ENCODE measurements around the gene MAML3. TPM values are rescaled to one million over a fixed set of nuclear protein-coding genes. Genes with fewer than 3 reads are reported as not detected.

Gene MAML3
- total RNA-seq, 4 donors from 2014 or later, result 18.2 to 42.7 (median 28.6) TPM

- no peak overlapping the region for H3K27ac ChIP-seq
- no peak for DNase-seq (ENCODE audit: low spot score in 2 of 2)
- H3K27me3 ChIP-seq, result no peaks in the 10 kb centered on the region
- H3K36me3 ChIP-seq, result no peaks in the 10 kb centered on the region
- TF ChIP-seq EP300 (IDR thresholded peaks at IDR 0.05) (no peak), POLR2AphosphoS5 (IDR thresholded peaks at IDR 0.05) (no peak), POLR2A (IDR thresholded peaks at IDR 0.05) (no peak)
- TF ChIP-seq, protein P1, sequence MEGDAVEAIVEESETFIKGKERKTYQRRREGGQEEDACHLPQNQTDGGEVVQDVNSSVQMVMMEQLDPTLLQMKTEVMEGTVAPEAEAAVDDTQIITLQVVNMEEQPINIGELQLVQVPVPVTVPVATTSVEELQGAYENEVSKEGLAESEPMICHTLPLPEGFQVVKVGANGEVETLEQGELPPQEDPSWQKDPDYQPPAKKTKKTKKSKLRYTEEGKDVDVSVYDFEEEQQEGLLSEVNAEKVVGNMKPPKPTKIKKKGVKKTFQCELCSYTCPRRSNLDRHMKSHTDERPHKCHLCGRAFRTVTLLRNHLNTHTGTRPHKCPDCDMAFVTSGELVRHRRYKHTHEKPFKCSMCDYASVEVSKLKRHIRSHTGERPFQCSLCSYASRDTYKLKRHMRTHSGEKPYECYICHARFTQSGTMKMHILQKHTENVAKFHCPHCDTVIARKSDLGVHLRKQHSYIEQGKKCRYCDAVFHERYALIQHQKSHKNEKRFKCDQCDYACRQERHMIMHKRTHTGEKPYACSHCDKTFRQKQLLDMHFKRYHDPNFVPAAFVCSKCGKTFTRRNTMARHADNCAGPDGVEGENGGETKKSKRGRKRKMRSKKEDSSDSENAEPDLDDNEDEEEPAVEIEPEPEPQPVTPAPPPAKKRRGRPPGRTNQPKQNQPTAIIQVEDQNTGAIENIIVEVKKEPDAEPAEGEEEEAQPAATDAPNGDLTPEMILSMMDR (IDR thresholded peaks at IDR 0.05), result no peak
- H3K9me3 ChIP-seq, result no peaks in the 10 kb centered on the region
- H3K4me1 ChIP-seq, result no peaks in the 10 kb centered on the region
- 87% methylated on average over 3 of the region's 3 CpGs for WGBS
- H3K4me3 ChIP-seq, result no peak overlapping the region
These were observed 32.3 kb downstream of the MAML3 start for GRCh38 chr4:140121646-140122045.

- no peak for TF ChIP-seq POLR2A (IDR thresholded peaks at IDR 0.05)
- TF ChIP-seq, protein P1 (IDR thresholded peaks at IDR 0.05), result no peak
- TF ChIP-seq EP300 (IDR thresholded peaks at IDR 0.05), result no peak
- TF ChIP-seq POLR2AphosphoS5 (IDR thresholded peaks at IDR 0.05), result no peak
- no peaks in the 10 kb centered on the region for H3K27me3 ChIP-seq
- no peak for DNase-seq (ENCODE audit: low spot score in 2 of 2)
- H3K27ac ChIP-seq, result no peak overlapping the region
- H3K4me1 ChIP-seq, result no peaks in the 10 kb centered on the region
- H3K9me3 ChIP-seq, result no peaks in the 10 kb centered on the region
- H3K4me3 ChIP-seq, result no peak overlapping the region
- WGBS, result 94% methylated on average over 4 of the region's 4 CpGs
- H3K36me3 ChIP-seq, result no peaks in the 10 kb centered on the region
These were observed 34.9 kb downstream of the MAML3 start for GRCh38 chr4:140118931-140119640.

GRCh38 chr4:140117947-140118346, 36.0 kb downstream of the MAML3 start:
- Histone ChIP-seq H3K27me3 (no peaks in the 10 kb centered on the region), H3K36me3 (no peaks in the 10 kb centered on the region), H3K9me3 (no peaks in the 10 kb centered on the region), H3K27ac (no peak overlapping the region), H3K4me1 (no peaks in the 10 kb centered on the region), H3K4me3 (no peak overlapping the region)
- no peak for DNase-seq (ENCODE audit: low spot score in 2 of 2)
- 92% methylated on average over 5 of the region's 5 CpGs for WGBS
- no peak for TF ChIP-seq EP300 (IDR thresholded peaks at IDR 0.05)
- no peak for TF ChIP-seq POLR2A (IDR thresholded peaks at IDR 0.05)
- TF ChIP-seq, protein P1 (IDR thresholded peaks at IDR 0.05), result no peak
- no peak for TF ChIP-seq POLR2AphosphoS5 (IDR thresholded peaks at IDR 0.05)

DNA sequence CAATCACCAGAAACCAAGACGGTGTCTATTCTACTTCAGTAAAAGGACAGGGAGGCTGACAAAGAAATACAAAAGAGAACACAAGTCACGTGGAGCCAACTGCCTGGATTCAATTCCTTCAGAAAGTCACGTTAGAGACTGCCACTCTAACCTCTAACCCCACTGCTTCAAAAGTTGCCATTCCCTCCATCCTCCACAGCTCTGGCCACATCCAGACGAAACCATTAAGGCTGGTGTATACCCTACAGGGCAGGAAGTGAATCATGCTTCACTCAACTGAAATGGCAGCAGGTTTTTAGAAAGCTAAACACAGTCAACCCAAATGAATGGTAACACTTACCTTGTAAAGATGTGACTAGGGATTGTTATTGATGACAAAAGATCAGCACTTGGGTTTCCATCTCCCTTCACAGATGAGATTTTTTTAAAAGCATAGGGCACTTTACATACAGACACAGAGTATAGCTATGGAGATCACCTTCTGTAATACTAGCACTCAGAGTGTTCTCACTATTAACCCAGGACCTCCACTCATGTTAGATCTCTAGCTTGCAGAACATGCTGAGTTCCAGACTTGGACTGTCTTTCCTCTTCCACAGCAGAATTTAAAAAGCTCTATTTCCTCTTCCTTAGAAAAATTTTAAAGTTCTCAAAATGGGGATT, 37.4 kb downstream of the MAML3 start:
- DNase-seq (ENCODE audit: low spot score in 2 of 2), result no peak
- H3K27ac ChIP-seq, result no peak overlapping the region
- no peak for TF ChIP-seq POLR2AphosphoS5 (IDR thresholded peaks at IDR 0.05)
- no peak for TF ChIP-seq POLR2A (IDR thresholded peaks at IDR 0.05)
- TF ChIP-seq, protein P1 (IDR thresholded peaks at IDR 0.05), result no peak
- no peak for TF ChIP-seq EP300 (IDR thresholded peaks at IDR 0.05)
- H3K27me3 ChIP-seq, result no peaks in the 10 kb centered on the region
- no peaks in the 10 kb centered on the region for H3K4me1 ChIP-seq
- WGBS, result 74% methylated on average over 4 of the region's 4 CpGs
- H3K9me3 ChIP-seq, result no peaks in the 10 kb centered on the region
- H3K36me3 ChIP-seq, result no peaks in the 10 kb centered on the region
- no peak overlapping the region for H3K4me3 ChIP-seq

- Histone ChIP-seq H3K9me3 (no peaks in the 10 kb centered on the region), H3K27ac (no peak overlapping the region), H3K4me1 (no peaks in the 10 kb centered on the region), H3K27me3 (no peaks in the 10 kb centered on the region), H3K4me3 (no peak overlapping the region), H3K36me3 (no peaks in the 10 kb centered on the region)
- no peak for DNase-seq (ENCODE audit: low spot score in 2 of 2)
- TF ChIP-seq POLR2AphosphoS5 (IDR thresholded peaks at IDR 0.05) (no peak), EP300 (IDR thresholded peaks at IDR 0.05) (no peak), POLR2A (IDR thresholded peaks at IDR 0.05) (no peak)
- TF ChIP-seq, protein P1 (IDR thresholded peaks at IDR 0.05), result no peak
These were observed 38.8 kb downstream of the MAML3 start for GRCh38 chr4:140115140-140115539.

Data from suprapubic skin (tissue), 4 donors.